ENCODE data around the gene NPHP3. TPM values are rescaled to one million over a fixed set of nuclear protein-coding genes. Genes with fewer than 3 reads are reported as not detected.

NPHP3 gene
- total RNA-seq, 1 donor from 2014 or later, result 38.3 TPM

- no peak for DNase-seq
Measured at GRCh38 chr3:132682201-132682600, 40.0 kb downstream of the NPHP3 start.

- DNase-seq, result no peak
Measured at GRCh38 chr3:132681421-132681820, 40.8 kb downstream of the NPHP3 start.

GRCh38 chr3:132679911-132680310 lies 42.3 kb downstream of the NPHP3 start:
- DNase-seq, result no peak

GRCh38 chr3:132675408-132675807 lies 46.8 kb downstream of the NPHP3 start:
- DNase-seq, result no peak

GRCh38 chr3:132669256-132669777 lies 52.9 kb downstream of the NPHP3 start:
- no peak for DNase-seq

- DNase-seq, result no peak
Measured at GRCh38 chr3:132665230-132665745, 56.9 kb downstream of the NPHP3 start.

GRCh38 chr3:132662212-132662611 lies 60.0 kb downstream of the NPHP3 start:
- DNase-seq, result no peak

GRCh38 chr3:132661101-132661500 lies 61.1 kb downstream of the NPHP3 start:
- DNase-seq, result no peak

- DNase-seq, result no peak
Measured at GRCh38 chr3:132660811-132661070, 61.5 kb downstream of the NPHP3 start.

GRCh38 chr3:132660052-132660810 lies 62.0 kb downstream of the NPHP3 start, which contains the start of gene UBA5:
Gene UBA5 (plus strand): TSS chr3:132660329. CDS start chr3:132660538, 209 bp downstream.
- peak; percentile 63 for DNase-seq

GRCh38 chr3:132659365-132660051 lies 62.7 kb downstream of the NPHP3 start, which contains the start of gene ACAD11:
Gene ACAD11 (minus strand): TSS chr3:132659809. CDS start chr3:132659751, 58 bp downstream.
- DNase-seq, result peak; percentile 83

- no peak for DNase-seq
Measured at GRCh38 chr3:132659000-132659364, 63.2 kb downstream of the NPHP3 start.

- DNase-seq, result no peak
Measured at GRCh38 chr3:132657869-132658747, 64.1 kb downstream of the NPHP3 start.

GRCh38 chr3:132655471-132655870 lies 66.7 kb downstream of the NPHP3 start:
- no peak for DNase-seq

- no peak for DNase-seq
Measured at GRCh38 chr3:132654721-132655120, 67.5 kb downstream of the NPHP3 start.

GRCh38 chr3:132654190-132654589 lies 68.0 kb downstream of the NPHP3 start:
- no peak for DNase-seq

- DNase-seq, result no peak
Measured at GRCh38 chr3:132652640-132653270, 69.5 kb downstream of the NPHP3 start.

GRCh38 chr3:132650153-132650552 lies 72.1 kb downstream of the NPHP3 start:
- no peak for DNase-seq

- no peak for DNase-seq
Measured at GRCh38 chr3:132645058-132645457, 77.2 kb downstream of the NPHP3 start.

- DNase-seq, result no peak
Measured at GRCh38 chr3:132643366-132643765, 78.8 kb downstream of the NPHP3 start.

GRCh38 chr3:132642539-132642847 lies 79.7 kb downstream of the NPHP3 start:
- DNase-seq, result no peak

Data from skin of body (tissue), 2 donors.